GM18507 (cell line): ENCODE results near the gene MISP3.

Experiments used
- DNase-seq: peaks from one replicate; pipeline ENCODE4 v3.0.0; 2011; ENCODE audit warnings: low read depth; ENCODE audit not compliant: insufficient read length; ENCODE audit errors: extremely low spot score
- FAIRE-seq: peaks from 2 replicates; lab custom pipeline; 2011; peaks lifted over from hg19 to GRCh38; lab: Jason Lieb, UNC

Gene MISP3

DNA sequence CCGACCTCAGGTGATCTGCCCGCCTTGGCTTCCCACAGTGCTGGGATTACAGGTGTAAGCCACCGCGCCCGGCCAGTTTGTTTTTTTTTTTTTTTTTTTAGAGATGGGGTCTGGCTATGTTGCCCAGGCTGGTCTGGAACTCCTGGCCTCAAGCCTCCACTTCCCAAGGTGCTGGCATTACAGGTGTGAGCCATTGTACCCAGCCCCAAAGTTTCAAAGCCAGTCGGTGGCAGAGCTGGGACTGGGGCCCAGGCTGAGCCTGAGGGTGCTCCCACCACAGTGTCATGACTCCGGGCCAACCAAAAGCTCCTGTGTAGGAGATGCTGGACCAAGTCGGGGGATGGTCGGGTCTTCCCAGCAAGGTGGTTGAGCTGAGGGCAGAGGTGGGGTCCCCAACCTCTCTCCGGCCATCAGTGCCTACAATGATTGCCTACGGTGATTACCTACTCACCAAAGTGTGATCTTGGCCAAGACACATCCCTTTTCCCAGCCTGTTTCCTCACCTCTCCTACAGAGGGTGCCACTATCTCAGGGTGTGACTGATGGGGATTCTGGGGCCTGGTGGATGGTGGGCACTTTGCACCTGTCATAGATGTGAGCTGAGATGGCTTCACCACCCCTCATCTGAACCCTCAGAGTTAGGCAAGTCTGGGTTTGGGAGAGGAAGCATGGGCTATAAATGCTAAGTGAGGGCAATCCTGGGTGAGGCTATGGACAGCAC is 23.8 kb downstream of the MISP3 start:
- DNase-seq (no peak), FAIRE-seq (no peak)

DNA sequence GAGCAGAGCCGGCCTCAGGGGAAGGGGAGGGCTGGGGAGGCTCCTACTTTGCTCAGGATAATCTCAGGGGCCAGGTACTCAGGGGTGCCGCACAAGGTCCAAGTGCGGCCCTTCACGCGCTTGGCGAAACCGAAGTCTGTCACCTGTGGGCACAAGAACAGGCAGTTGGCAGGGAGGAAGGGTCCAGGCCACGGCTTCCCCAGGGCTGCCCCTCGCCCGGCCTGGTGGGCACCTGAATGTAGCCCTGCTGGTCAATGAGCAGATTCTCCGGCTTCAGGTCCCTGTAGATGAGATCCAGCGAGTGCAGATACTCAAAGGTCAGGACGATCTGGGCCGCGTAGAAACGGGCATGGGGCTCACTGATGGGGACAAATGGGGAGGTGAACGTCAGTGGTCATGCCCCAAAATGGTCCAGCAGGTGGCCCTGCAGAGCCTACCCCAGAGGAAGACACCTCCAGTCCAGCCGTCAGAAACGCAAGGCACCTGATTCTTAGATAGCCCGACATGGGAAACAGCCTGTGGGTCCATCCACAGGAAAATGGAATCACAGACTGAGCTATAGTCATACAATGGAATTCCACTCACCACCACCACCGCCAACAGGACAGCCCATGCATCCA is 25.1 kb downstream of the MISP3 start:
- FAIRE-seq (no peak), DNase-seq (no peak)

DNA sequence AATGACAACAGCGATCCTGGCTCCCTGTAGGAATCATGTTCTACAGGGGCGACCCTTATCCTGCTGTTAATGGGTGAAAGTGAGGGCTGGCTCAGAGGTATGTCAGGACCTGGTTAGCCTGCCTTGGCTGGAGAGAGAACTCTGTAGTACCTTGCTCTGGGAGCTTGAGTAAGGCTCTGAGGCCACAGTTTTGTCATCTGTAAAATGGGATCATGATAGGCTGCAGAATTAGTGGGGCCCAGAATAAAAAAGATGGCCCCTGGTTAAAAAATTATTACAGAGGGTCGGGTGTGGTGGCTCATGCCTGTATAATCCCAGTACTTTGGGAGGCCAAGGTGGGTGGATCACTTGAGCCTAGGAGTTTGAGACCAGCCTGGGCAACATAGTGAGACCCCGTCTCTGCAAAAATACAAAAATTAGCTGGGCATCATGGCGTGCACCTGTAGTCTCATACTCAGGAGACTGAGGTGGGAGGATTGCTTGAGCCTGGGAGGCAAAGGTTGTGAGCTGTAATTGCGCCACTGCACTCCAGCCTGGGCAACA is 28.5 kb downstream of the MISP3 start:
- DNase-seq (no peak), FAIRE-seq (no peak)

DNA sequence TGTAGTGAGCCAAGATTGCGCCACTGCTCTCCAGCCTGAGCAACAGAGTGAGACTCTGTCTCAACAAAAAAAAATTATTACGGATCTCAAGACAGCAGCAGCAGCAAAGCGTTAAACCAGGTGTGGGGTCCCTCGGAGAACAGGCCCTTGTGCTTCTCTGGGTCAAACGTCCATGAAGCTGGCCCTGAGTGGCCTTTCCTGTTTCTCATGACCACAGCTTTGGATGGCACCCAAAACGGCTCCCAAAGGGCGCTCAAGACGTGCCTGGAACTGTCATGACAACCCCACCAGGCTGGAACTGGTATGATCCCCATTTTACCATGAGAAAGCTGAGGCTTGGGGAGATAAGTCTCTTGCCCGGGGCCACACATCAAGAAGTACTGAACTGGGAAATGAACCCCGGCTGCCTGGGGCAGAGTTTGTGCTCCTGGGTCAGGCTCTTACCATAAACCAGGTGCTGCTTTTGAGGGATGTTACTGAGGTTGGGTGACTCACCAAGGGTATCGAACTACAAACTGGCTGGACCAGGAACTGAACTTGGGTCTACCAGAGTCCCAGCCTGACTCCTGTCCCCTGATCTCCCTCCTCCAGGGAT is 29.6 kb downstream of the MISP3 start:
- no peak for FAIRE-seq
- DNase-seq = no peak

DNA sequence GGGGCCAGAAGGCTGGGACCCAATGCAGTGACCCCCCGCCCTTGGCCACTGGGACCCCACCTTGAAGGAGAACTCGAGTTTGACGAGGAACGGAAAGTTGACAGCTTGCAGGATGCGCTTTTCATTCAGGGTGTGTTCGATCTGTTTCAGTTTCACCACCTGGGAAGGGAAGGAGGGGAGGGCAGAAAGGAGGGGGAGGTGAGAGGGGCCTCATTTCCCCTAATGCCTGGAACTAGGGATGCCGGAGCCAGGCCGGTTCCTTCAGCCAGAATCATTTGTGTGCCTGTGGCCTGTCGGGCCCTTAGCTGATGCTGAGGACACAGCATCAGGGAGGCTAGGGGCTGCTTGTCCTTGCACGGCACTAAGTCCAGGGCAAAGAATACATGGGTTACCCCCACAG is 30.2 kb downstream of the MISP3 start:
- DNase-seq = no peak
- FAIRE-seq = no peak

DNA sequence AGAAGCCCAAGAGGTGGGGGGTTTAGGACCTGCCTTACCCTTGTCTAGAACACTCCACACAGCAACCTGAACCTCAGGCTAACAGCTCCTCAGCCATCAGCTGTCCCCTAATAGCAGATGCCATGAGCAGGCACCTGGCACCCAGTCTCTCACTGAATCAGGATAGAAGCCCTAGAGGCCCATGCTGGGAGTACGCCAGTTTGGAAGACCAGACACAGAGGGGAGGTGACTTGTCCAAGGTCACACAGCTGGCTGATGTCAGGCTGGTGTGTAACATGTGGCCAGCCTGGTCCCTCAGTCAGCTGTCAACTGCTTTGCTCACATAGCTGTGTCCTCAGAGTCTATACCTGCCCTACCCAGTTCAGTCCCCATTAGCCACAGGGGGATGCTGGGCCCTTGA is 30.7 kb downstream of the MISP3 start:
- DNase-seq (no peak), FAIRE-seq (no peak)

DNA sequence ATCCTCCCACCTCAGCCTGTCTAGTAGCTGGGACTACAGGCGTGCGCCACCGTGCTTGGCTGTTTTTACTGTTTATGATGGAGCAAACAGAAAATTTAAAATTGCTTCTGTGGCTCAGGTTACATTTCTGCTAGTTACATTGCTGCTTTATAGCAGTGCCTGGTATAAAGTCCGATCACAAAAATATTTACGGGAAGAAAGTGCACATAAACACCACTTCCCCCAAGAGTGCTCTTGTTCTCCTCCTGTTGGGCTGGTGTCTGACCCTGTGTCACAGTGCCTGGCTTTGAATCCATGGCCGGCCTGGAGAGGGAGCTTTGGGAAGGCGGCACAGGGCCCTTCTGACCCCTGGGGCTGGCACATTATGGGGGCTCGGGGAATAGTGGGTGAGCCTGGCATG is 33.1 kb downstream of the MISP3 start:
- no peak for FAIRE-seq
- DNase-seq = no peak

DNA sequence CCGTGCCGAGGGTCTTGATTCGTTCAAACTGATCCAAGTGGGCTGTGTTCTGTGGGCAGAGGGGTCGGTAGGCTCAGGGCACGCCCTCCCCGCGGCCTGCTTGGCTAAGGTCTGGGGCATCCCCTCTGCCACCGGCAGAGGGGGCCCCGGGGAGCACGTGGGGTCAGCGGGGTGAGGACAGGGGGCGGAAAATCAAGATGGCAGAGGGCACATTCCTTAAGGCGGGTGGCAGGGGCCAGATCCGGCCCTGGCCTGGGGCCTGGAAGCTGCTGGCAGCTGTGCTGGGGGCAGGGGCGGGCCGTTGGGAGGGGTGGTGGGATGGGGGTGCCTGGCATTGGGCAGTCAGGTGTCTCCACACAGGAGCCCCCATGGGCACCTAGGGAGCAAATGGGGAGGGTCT is 34.3 kb downstream of the MISP3 start:
- FAIRE-seq = no peak
- no peak for DNase-seq

DNA sequence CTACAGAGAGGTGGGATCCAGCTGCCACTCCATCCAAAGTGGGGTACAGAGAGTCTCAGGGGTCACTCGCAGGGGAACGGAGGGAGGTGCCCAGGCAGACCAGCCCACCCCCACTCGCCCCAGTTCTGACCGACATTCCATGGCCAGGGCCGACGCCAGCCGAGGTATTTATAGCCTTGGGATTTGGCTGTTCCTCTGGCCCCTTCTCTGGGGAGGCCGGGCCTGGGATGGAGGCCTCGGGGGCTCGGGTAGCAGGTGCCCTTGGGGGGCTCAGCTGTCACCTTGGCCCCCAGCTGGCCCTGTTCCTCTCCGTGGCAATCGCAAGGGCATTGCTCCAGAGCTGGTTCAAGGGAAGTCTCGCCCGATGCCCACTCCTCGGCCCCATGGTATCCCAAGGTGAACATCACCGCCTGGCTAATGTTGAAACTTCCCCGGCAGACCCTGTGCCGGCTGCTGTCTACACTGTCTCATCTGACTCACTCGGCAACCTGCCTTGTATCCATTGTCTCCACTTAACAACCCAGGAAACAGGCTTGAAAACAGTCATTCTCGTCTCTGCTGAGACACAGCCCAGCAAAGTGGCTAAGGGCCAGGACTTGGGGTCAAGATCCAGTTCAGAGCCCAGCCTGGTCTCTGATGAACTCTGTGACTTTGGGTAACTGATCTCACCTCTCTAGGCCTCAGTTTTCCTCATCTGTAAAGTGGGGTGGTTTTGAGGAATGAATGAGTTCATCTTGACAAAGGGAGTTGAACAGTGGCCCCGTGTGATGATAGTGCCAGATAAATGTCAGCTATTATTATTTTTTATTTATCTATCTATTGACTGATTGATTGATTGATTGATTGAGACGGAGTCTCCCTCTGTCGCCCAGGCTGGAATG is 35.2 kb downstream of the MISP3 start:
- no peak for DNase-seq
- FAIRE-seq = no peak

DNA sequence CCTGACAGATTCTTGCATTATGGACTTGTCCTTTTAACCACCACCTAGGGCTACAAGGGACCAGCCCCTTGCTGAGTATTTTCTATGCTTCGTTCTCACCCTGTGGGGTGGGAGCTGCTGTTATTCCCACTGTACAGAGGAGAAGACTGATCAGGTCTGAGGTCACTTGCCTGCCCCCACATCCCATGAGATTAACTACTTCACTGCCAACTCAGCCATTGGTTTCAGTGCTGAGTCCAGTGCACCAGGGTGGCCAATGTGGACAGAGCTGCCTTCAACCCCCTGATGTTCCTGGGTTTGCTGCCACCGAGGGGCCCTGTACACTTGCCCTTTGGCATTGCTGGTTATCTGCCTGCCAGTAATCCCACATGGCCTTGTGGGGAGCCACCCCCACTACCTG is 38.1 kb downstream of the MISP3 start:
- DNase-seq = no peak
- FAIRE-seq = no peak

DNA sequence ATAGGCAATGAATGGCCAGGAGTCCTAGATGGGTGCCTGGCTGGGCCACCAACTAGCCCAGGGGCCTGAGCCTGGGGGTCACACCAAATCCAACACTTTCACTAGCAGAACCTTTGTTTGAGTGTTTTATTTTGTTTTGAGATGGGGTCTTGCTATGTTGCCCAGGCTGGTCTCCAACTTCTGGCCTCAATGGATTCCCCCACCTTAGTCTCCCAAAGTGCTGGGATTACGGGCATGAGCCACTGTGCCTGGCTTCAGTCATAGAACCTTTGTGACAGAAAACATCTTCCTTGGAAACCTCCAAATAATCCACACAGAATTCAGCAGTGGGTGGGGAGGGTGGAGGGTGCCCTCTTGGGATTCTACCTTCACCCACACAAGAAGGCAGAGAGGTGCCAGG is 38.9 kb downstream of the MISP3 start:
- FAIRE-seq = no peak

DNA sequence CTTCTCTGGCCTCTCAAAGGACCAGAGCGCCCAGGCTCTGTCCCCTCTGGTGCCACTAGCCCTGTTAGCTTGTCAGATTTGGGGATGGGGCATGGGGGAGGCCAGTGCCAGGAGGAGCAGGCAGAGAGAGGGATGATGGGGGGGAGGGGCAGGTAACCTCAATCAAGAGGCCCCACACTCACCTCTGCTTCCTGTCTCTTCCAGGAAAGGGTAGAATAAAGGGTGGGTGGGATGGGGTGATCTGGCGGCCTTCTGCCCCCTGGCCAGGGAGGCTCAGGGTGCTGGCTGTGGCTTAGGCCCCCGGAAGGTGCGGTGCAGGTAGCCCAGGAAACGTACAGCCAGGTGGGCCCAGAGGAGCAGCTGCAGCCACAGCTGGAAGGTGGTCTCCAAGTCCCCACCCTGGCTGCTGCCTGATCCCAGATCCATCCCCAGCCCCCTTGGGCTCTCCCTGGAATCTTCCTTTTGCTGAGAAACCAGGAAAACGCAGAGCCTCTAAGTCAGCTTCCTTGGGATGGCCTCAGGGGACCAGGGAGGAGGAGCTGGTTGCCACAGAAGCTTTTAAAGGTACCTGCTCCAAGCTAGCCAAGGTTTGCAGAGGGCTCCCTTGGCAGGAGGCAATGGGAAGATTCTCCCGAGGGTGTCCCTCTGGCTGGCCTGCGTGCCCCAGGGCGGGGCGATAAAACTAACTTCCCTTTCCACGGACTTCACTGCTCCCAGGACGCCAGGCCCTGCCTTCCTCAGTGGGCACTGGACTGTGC is 39.6 kb downstream of the MISP3 start:
- no peak for DNase-seq
- FAIRE-seq = no peak

More for the DNA sequence above, 38.9 kb downstream of the MISP3 start:
- DNase-seq = no peak

DNA sequence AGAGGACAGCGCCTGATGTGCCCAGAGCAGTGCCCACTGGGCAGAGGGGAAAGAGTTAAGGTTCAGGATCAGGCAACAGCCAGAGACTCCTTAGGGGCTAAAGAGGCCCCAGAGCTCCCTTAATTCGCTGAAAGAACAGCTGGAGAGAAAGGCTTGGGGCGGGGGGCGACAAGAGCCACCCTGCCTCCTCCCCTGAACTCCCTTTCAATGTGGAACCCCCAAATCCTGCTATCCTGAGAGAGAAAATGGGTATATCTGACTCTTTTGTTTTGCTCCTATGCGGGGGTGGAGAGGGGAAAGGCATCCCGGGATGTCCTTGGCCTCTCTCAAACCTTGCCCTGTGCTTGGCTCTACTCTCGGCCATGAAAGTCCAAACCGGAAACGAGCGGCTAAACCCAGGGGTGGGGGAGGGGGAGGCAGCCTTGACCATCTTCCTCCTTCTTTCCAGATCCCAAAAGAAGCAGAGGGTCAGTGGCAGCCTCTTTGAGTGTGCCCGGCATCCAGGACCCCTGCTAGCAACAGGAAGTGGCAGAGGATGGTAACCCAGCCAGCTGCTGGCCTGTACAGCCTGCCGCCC is 40.3 kb downstream of the MISP3 start:
- DNase-seq (no peak), FAIRE-seq (no peak)

DNA sequence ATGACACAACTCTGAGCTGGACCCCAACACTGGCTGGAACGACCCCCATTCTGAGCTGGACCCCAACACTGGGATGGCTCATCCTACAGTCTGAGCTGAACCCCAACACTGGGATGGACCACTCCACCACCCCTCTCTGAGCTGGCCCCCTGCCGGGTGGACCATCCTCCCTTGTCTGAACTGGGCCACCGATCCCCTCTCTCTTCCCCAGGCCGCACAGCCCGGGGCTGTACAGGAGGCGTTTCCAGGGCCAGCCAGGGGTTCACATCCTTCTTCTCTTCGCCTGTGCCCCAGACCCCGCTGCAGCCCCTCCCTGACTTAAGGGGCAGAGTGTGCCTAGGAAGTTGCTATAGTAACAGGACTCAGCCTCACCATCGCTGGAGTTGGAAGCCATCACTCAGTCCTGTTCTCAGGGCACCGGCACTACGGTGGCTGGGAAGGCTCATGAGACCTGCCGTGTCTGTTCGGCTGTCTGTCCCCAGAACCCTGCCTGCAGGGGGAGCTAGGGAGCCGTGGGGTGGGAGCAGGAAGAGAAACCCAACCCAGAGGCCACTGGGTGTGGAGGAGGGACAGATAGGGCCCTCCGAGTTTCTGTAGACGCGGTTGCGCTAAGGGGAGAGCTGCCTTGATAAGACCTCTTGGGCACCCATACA is 41.3 kb downstream of the MISP3 start:
- DNase-seq (no peak), FAIRE-seq (no peak)

DNA sequence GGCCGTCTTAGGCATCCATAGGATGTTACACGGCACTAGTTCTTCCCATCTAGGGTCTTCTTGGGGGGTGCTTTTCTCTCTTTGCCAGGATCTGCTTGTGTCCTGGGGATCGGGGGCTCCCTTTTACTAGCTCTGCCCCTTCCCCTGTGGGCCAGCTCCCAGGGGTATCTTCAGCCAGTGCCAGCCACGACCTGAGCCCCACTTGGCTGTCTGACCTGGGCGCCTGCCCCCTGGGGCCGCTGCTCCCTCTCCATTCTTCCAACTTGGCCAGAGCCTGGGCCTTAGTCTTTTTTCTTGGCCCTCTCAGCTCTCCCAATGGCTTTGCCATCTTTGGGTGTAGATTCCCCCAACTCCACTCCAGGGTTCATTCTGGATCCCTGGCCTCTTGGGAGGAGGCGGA is 41.9 kb downstream of the MISP3 start:
- DNase-seq (no peak), FAIRE-seq (no peak)

DNA sequence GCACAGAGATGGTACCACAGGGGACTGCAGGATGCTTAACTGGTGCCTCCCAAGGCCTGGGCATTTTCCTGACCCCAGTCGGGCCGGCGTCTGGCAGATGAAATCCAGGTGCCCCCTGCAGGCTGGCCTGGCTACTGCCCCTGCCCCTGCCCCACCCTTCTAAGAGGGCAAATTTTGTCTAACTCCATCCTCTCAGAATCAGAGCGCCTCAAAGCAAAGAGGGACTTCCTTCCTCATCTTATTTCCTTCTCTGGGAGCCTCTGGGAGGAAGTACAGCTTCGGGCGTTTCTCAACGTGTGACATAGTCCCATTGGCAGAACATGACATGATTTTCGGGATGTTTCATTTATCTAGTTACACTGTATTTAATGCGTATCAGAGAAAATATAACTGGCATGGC is 42.3 kb downstream of the MISP3 start:
- DNase-seq (no peak), FAIRE-seq (no peak)

DNA sequence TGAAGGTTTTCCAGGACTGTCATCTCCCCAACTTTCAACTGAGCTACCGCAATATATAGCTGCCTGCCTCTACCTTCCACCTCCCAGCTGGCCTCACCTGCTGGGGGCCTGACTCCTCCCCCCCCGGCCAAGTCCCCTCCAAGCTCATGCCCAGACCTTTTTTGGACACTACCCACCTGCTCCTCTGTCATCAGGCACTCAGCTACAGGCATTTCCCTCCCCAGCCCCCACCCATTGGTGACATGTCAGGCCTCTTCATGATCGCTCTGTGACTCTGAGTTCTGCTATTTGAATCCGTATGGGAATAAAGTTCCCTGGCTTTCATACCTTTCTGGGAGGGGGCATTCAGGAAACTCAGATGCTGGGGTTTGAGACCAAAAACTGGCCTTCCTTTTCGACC is 43.2 kb downstream of the MISP3 start:
- DNase-seq (no peak), FAIRE-seq (no peak)

DNA sequence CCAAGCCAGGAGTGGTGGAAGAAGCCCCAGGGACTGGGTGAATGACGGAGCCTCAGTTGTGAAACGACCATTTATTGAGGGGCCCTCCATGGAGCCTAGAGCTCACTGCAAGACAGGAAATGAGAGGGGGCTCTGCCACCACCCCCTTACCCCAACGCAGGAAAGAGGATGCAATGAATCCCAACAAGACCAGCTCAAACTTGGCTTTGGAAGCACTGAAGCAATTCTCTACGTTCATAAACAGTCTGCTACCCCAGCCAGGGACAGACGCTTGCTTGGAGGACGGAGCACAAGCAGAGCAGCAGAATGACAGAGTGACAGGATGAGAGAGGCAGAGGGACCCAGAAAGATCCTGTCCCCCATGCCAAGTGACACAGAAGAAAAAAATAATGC is 43.9 kb downstream of the MISP3 start:
- no peak for DNase-seq
- FAIRE-seq = no peak
